Kidney epithelial cell (primary cell): ENCODE data around the gene FOXP1. TPM values are rescaled to one million over a fixed set of nuclear protein-coding genes. Genes with fewer than 3 reads are reported as not detected.

Experiments used
- DNase-seq: peaks from one replicate; pipeline ENCODE4 v3.0.0-alpha.2; 2010; ENCODE audit warnings: low read depth
- H3K27me3 ChIP-seq: 2 replicates; pipeline ENCODE4 v1.6.0; 2011; ENCODE audit warnings: low read length; ENCODE audit not compliant: control insufficient read depth, insufficient read depth
- H3K36me3 ChIP-seq: 2 replicates; pipeline ENCODE4 v1.5.1; 2011; ENCODE audit warnings: low read length; ENCODE audit not compliant: control insufficient read depth, insufficient read depth
- H3K4me3 ChIP-seq: 2 replicates; pipeline ENCODE4 v1.5.1; 2011; ENCODE audit warnings: low read depth, mild to moderate bottlenecking, control low read depth, low read length
- CTCF ChIP-seq: IDR thresholded peaks from 2 replicates; pipeline ENCODE4 v1.5.1; 2011; ENCODE audit warnings: mild to moderate bottlenecking, moderate library complexity, low read length, control low read depth, inconsistent platforms; ENCODE audit not compliant: insufficient read depth, poor library complexity, severe bottlenecking
- total RNA-seq: library from RNA; depleted of rRNA; stranded (reverse); fragments of >200 nt; gene quantifications from 2 replicates; pipeline ENCODE4 v1.2.3, GENCODE V29; 2015

FOXP1 gene
- total RNA-seq, 1 donor from 2014 or later: 75.0 TPM

- Histone ChIP-seq H3K36me3 (no peaks in the 10 kb centered on the region), H3K27me3 (no peaks in the 10 kb centered on the region), H3K4me3 (no peak overlapping the region)
- TF ChIP-seq CTCF: no peak
- DNase-seq: no peak
These were observed 495.4 kb downstream of the FOXP1 start for GRCh38 chr3:71088019-71088708.

- H3K36me3 ChIP-seq: no peaks in the 10 kb centered on the region
- H3K27me3 ChIP-seq: no peaks in the 10 kb centered on the region
- H3K4me3 ChIP-seq: no peak overlapping the region
- no peak for DNase-seq
- TF ChIP-seq CTCF: no peak
These were observed 496.1 kb downstream of the FOXP1 start for GRCh38 chr3:71087143-71088018.

GRCh38 chr3:71086777-71087142 lies 496.8 kb downstream of the FOXP1 start:
- H3K36me3 ChIP-seq: no peaks in the 10 kb centered on the region
- H3K27me3 ChIP-seq: no peaks in the 10 kb centered on the region
- H3K4me3 ChIP-seq: no peak overlapping the region
- no peak for TF ChIP-seq CTCF
- DNase-seq: no peak

GRCh38 chr3:71083726-71084131 lies 499.8 kb downstream of the FOXP1 start:
- no peak for DNase-seq
- Histone ChIP-seq H3K27me3 (no peaks in the 10 kb centered on the region), H3K4me3 (no peak overlapping the region), H3K36me3 (no peaks in the 10 kb centered on the region)
- TF ChIP-seq CTCF: no peak

GRCh38 chr3:71082833-71083232 lies 500.7 kb downstream of the FOXP1 start:
- no peak for TF ChIP-seq CTCF
- Histone ChIP-seq H3K27me3 (no peaks in the 10 kb centered on the region), H3K36me3 (no peaks in the 10 kb centered on the region), H3K4me3 (no peak overlapping the region)
- DNase-seq: no peak
